WERI-Rb-1 (cell line): ENCODE data around the gene NELL1.

ENCODE experiments used
- DNase-seq: peaks from one replicate; pipeline ENCODE4 v3.0.0-alpha.2; 2020
- H3K27ac ChIP-seq: fragments of 250-450 bp; sonication (Bioruptor Pico); 2 replicates; pipeline ENCODE4 v1.5.1; 2020; ENCODE audit warnings: mild to moderate bottlenecking, moderate library complexity
- H3K27me3 ChIP-seq: fragments of 250-450 bp; sonication (Bioruptor Pico); 2 replicates; pipeline ENCODE4 v1.5.1; 2021; ENCODE audit warnings: mild to moderate bottlenecking, low read depth, moderate library complexity; ENCODE audit not compliant: insufficient read depth, severe bottlenecking
- H3K36me3 ChIP-seq: fragments of 250-450 bp; sonication (Bioruptor Pico); 2 replicates; pipeline ENCODE4 v1.5.1; 2020; ENCODE audit warnings: mild to moderate bottlenecking, moderate library complexity
- H3K4me3 ChIP-seq: 2 replicates; pipeline ENCODE4 v1.5.1; 2011; ENCODE audit warnings: low read depth, mild to moderate bottlenecking, control low read depth, low read length
- H3K9me3 ChIP-seq: fragments of 250-450 bp; sonication (Bioruptor Pico); 2 replicates; pipeline ENCODE4 v1.5.1; 2021; ENCODE audit warnings: mild to moderate bottlenecking, moderate library complexity; ENCODE audit not compliant: severe bottlenecking
- CTCF ChIP-seq: IDR thresholded peaks from 2 replicates; pipeline ENCODE4 v1.5.1; 2011; ENCODE audit warnings: low read depth, mild to moderate bottlenecking, control low read depth, inconsistent platforms, low read length

Gene NELL1

GRCh38 chr11:21372672-21373071 lies 703.3 kb downstream of the NELL1 start:
- Histone ChIP-seq H3K27ac (no peak overlapping the region), H3K27me3 (no peaks in the 10 kb centered on the region), H3K9me3 (no peaks in the 10 kb centered on the region), H3K36me3 (no peaks in the 10 kb centered on the region), H3K4me3 (no peak overlapping the region)
- DNase-seq = no peak
- no peak for TF ChIP-seq CTCF

- Histone ChIP-seq H3K9me3 (no peaks in the 10 kb centered on the region), H3K4me3 (no peak overlapping the region), H3K27ac (no peak overlapping the region), H3K27me3 (no peaks in the 10 kb centered on the region), H3K36me3 (no peaks in the 10 kb centered on the region)
- no peak for TF ChIP-seq CTCF
- DNase-seq = no peak
These were observed 705.0 kb downstream of the NELL1 start for GRCh38 chr11:21374376-21374775.

- Histone ChIP-seq H3K9me3 (no peaks in the 10 kb centered on the region), H3K4me3 (no peak overlapping the region), H3K27me3 (no peaks in the 10 kb centered on the region), H3K36me3 (no peaks in the 10 kb centered on the region), H3K27ac (no peak overlapping the region)
- no peak for DNase-seq
- no peak for TF ChIP-seq CTCF
These were observed 716.5 kb downstream of the NELL1 start for GRCh38 chr11:21385669-21386440.

GRCh38 chr11:21390430-21390829 lies 721.0 kb downstream of the NELL1 start:
- Histone ChIP-seq H3K36me3 (no peaks in the 10 kb centered on the region), H3K9me3 (no peaks in the 10 kb centered on the region), H3K27me3 (no peaks in the 10 kb centered on the region), H3K4me3 (no peak overlapping the region), H3K27ac (no peak overlapping the region)
- TF ChIP-seq CTCF = no peak
- no peak for DNase-seq

GRCh38 chr11:21396342-21397008 lies 727.1 kb downstream of the NELL1 start:
- H3K27me3 ChIP-seq = no peaks in the 10 kb centered on the region
- TF ChIP-seq CTCF = no peak
- H3K9me3 ChIP-seq = no peaks in the 10 kb centered on the region
- H3K4me3 ChIP-seq = no peak overlapping the region
- H3K36me3 ChIP-seq = no peaks in the 10 kb centered on the region
- no peak overlapping the region for H3K27ac ChIP-seq
- DNase-seq = no peak
